Liver (tissue), 3 donors: ENCODE results near the gene RHOH.

Experiments
- CTCF ChIP-seq: fragments of 150-350 bp; IDR thresholded peaks from 2 replicates; pipeline ENCODE4 v1.5.1; 2017; ENCODE audit warnings: improper control_type of control experiment, low read depth, low read length; ENCODE audit not compliant: missing input control
- EGR1 ChIP-seq, 2 donors: IDR thresholded peaks; 2 replicates each; pipeline ENCODE4 v1.6.1; 2016 to 2018; ENCODE audit warnings: antibody characterized with exemption in 2 of 2, low read depth in 2 of 2
- JUND ChIP-seq, 2 donors: IDR thresholded peaks; 2 replicates each; pipeline ENCODE4 v1.6.1; 2016; ENCODE audit warnings: antibody characterized with exemption in 2 of 2
- MAX ChIP-seq: IDR thresholded peaks from 2 replicates; pipeline ENCODE4 v1.6.1; 2016; ENCODE audit warnings: antibody characterized with exemption
- YY1 ChIP-seq: IDR thresholded peaks from 2 replicates; pipeline ENCODE4 v1.6.1; 2016; ENCODE audit warnings: antibody characterized with exemption, mild to moderate bottlenecking
- TF ChIP-seq, protein P1 (sequence below): IDR thresholded peaks from 2 replicates; pipeline ENCODE4 v1.6.1; 2016; ENCODE audit warnings: antibody characterized with exemption, mild to moderate bottlenecking
- donor health status: healthy.
- donor health status: healthy.

DNA sequence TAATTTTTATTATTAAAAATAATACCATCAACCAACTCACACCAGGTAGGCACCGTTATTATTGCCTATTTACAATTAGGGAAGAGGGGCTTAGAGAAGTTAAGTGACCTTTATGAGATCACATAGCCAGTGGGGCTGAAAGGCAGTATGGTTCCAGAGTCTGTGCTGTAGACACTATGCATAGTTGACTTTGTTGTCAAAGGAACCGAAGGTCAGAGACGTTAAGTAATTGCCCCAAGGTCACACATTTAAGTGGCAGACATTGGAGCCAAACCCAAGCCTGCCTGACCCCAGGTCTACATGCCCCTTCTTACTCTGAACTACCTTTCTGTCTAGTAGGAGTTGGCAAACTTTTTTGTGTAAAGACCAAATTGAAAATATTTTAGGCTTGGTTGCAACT, 36.4 kb downstream of the RHOH start:
- no peak for TF ChIP-seq MAX
- no peak for TF ChIP-seq CTCF
- no peak for TF ChIP-seq EGR1 (IDR thresholded peaks at IDR 0.05; ENCODE audit: low read depth in 2 of 2)
- no peak for TF ChIP-seq JUND (IDR thresholded peaks at IDR 0.05)
- TF ChIP-seq, protein P1, sequence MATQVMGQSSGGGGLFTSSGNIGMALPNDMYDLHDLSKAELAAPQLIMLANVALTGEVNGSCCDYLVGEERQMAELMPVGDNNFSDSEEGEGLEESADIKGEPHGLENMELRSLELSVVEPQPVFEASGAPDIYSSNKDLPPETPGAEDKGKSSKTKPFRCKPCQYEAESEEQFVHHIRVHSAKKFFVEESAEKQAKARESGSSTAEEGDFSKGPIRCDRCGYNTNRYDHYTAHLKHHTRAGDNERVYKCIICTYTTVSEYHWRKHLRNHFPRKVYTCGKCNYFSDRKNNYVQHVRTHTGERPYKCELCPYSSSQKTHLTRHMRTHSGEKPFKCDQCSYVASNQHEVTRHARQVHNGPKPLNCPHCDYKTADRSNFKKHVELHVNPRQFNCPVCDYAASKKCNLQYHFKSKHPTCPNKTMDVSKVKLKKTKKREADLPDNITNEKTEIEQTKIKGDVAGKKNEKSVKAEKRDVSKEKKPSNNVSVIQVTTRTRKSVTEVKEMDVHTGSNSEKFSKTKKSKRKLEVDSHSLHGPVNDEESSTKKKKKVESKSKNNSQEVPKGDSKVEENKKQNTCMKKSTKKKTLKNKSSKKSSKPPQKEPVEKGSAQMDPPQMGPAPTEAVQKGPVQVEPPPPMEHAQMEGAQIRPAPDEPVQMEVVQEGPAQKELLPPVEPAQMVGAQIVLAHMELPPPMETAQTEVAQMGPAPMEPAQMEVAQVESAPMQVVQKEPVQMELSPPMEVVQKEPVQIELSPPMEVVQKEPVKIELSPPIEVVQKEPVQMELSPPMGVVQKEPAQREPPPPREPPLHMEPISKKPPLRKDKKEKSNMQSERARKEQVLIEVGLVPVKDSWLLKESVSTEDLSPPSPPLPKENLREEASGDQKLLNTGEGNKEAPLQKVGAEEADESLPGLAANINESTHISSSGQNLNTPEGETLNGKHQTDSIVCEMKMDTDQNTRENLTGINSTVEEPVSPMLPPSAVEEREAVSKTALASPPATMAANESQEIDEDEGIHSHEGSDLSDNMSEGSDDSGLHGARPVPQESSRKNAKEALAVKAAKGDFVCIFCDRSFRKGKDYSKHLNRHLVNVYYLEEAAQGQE: no peak
- no peak for TF ChIP-seq YY1
